GM12878 (cell line): ENCODE data around the gene AVPR1B. TPM values are rescaled to one million over a fixed set of nuclear protein-coding genes. Genes with fewer than 3 reads are reported as not detected.

ENCODE experiments used
- ATAC-seq: fragments of 200-7000 bp; cut with Tn5 transposase; 3 replicates; pipeline ENCODE4 v1.9.1; 2020; ENCODE audit warnings: mild to moderate bottlenecking, moderate library complexity
- BruUV-seq: library from RNA; stranded (reverse); fragments of 400-500 nt; replicated peaks from 2 replicates; lab custom pipeline; 2021; lab: Mats Ljungman, UMichigan
- CTCF ChIA-PET: fragments of 300-600 bp; sonication (Branson Sonifier 250); formaldehyde crosslinking; extraction: SDS; loops from one replicate; lab custom pipeline; 2021; ENCODE audit warnings: inconsistent platforms; lab: Yijun Ruan, JAX
- POLR2A ChIA-PET: fragments of 350-600 bp; formaldehyde crosslinking; extraction: SDS; loops from one replicate; lab custom pipeline; 2021; ENCODE audit warnings: inconsistent platforms; lab: Charles Lee
- RAD21 ChIA-PET: fragments of 300-600 bp; sonication (Branson Sonifier 250); formaldehyde crosslinking; loops from one replicate; lab custom pipeline; 2023; ENCODE audit warnings: antibody characterized with exemption; ENCODE audit not compliant: unreplicated experiment; lab: Charles Lee
- SMC1A ChIA-PET: fragments of 300-600 bp; sonication (Branson Sonifier 250); formaldehyde crosslinking; loops from one replicate; lab custom pipeline; 2023; ENCODE audit not compliant: unreplicated experiment, uncharacterized antibody; lab: Charles Lee
- DNase-seq: peaks from one replicate; pipeline ENCODE4 v3.0.0-alpha.2; 2011; ENCODE audit warnings: low read depth, low spot score
- FAIRE-seq: peaks from 3 replicates; lab custom pipeline; 2011; peaks lifted over from hg19 to GRCh38; lab: Jason Lieb, UNC
- H2AFZ ChIP-seq: 2 replicates; pipeline ENCODE4 v1.6.0; 2011; ENCODE audit warnings: low read depth, low read length, control low read depth; ENCODE audit not compliant: control insufficient read depth
- H3K27ac ChIP-seq: 2 replicates; pipeline ENCODE4 v1.5.1; 2011; ENCODE audit warnings: control low read depth; ENCODE audit not compliant: control insufficient read depth, insufficient read depth
- H3K27me3 ChIP-seq, 2 experiments: replicated peaks in 1 of 2; 2 replicates each; pipeline versions ENCODE4 v1.6.0 to v1.6.1; 2011; ENCODE audit warnings: low read length in 1 of 2; ENCODE audit not compliant: control insufficient read depth in 2 of 2, insufficient read depth in 2 of 2
- H3K36me3 ChIP-seq, 2 experiments: 2 replicates each; pipeline ENCODE4 v1.5.1; 2011; ENCODE audit warnings: low read length in 1 of 2; ENCODE audit not compliant: control insufficient read depth in 2 of 2, insufficient read depth in 2 of 2
- H3K4me1 ChIP-seq: 2 replicates; pipeline ENCODE4 v1.6.1; 2011; ENCODE audit warnings: mild to moderate bottlenecking, low read length, moderate library complexity, mixed read lengths; ENCODE audit not compliant: control insufficient read depth, insufficient read depth
- H3K4me2 ChIP-seq: 2 replicates; pipeline ENCODE4 v1.6.0; 2011; ENCODE audit warnings: control low read depth; ENCODE audit not compliant: control insufficient read depth, insufficient read depth
- H3K4me3 ChIP-seq: fragments of 200-600 bp; sonication (generic); 2 replicates; pipeline ENCODE4 v1.5.1; 2016
- H3K79me2 ChIP-seq: 2 replicates; pipeline ENCODE4 v1.6.0; 2011; ENCODE audit warnings: low read length; ENCODE audit not compliant: control insufficient read depth, insufficient read depth
- H3K9ac ChIP-seq: 2 replicates; pipeline ENCODE4 v1.8.0; 2011; ENCODE audit warnings: low read length, control low read depth, mixed read lengths; ENCODE audit not compliant: control insufficient read depth, insufficient read depth
- H3K9me3 ChIP-seq: replicated peaks from 3 replicates; pipeline ENCODE4 v1.5.1; 2011; ENCODE audit warnings: mild to moderate bottlenecking, low read length; ENCODE audit not compliant: control insufficient read depth, insufficient read depth
- H4K20me1 ChIP-seq: 2 replicates; pipeline ENCODE4 v1.6.0; 2011; ENCODE audit not compliant: control insufficient read depth, insufficient read depth
- BCL11A ChIP-seq: IDR thresholded peaks from 2 replicates; pipeline ENCODE4 v1.6.1; 2011; ENCODE audit warnings: low read depth, low read length
- CHD4 ChIP-seq: fragments of 200-600 bp; sonication (generic); IDR thresholded peaks from 2 replicates; pipeline ENCODE4 v1.6.1; 2016; ENCODE audit warnings: mild to moderate bottlenecking
- CREB1 ChIP-seq: IDR thresholded peaks from 2 replicates; pipeline ENCODE4 v1.6.1; 2012; ENCODE audit warnings: low read depth, mild to moderate bottlenecking, inconsistent platforms
- CREM ChIP-seq: IDR thresholded peaks from 2 replicates; pipeline ENCODE4 v1.6.1; 2014; ENCODE audit warnings: antibody characterized with exemption, low read depth
- FOS ChIP-seq: IDR thresholded peaks from 3 replicates; pipeline ENCODE4 v1.6.1; 2011; ENCODE audit warnings: borderline replicate concordance; ENCODE audit not compliant: insufficient read length; ENCODE audit errors: extremely low read depth
- GATAD2B ChIP-seq: fragments of 450-650 bp; conservative IDR thresholded peaks from 2 replicates; pipeline ENCODE4 v1.6.1; 2017; ENCODE audit warnings: low read depth, mild to moderate bottlenecking, moderate library complexity
- IRF3 ChIP-seq: fragments of 450-650 bp; IDR thresholded peaks from 2 replicates; pipeline ENCODE4 v1.6.1; 2014; ENCODE audit warnings: mild to moderate bottlenecking
- LARP7 ChIP-seq: fragments of 450-650 bp; IDR thresholded peaks from 2 replicates; pipeline ENCODE4 v1.6.1; 2017; ENCODE audit warnings: mild to moderate bottlenecking
- MEF2A ChIP-seq: IDR thresholded peaks from 2 replicates; pipeline ENCODE4 v1.6.1; 2011; ENCODE audit warnings: low read depth, mild to moderate bottlenecking, low read length, moderate library complexity; ENCODE audit not compliant: insufficient read depth
- NRF1 ChIP-seq: conservative IDR thresholded peaks from 2 replicates; pipeline ENCODE4 v1.6.1; 2011; ENCODE audit warnings: mild to moderate bottlenecking, low read depth, low read length, improper control_type of control experiment
- POU2F2 ChIP-seq: IDR thresholded peaks from 3 replicates; pipeline ENCODE4 v1.6.1; 2011; ENCODE audit warnings: low read depth, mild to moderate bottlenecking, low read length, borderline replicate concordance
- RELA ChIP-seq: fragments of 450-650 bp; IDR thresholded peaks from 2 replicates; pipeline ENCODE4 v1.8.0; 2014; ENCODE audit warnings: borderline replicate concordance; ENCODE audit not compliant: partially characterized antibody
- SUPT20H ChIP-seq: IDR thresholded peaks from 2 replicates; pipeline ENCODE4 v1.6.1; 2011; ENCODE audit warnings: low read depth, mild to moderate bottlenecking, low read length, moderate library complexity, borderline replicate concordance; ENCODE audit not compliant: control insufficient read depth
- SUZ12 ChIP-seq: fragments of 200-600 bp; sonication (generic); IDR thresholded peaks from one replicate; pipeline ENCODE4 v1.6.1; 2018; ENCODE audit warnings: antibody characterized with exemption, mild to moderate bottlenecking; ENCODE audit not compliant: unreplicated experiment
- TCF12 ChIP-seq: IDR thresholded peaks from 2 replicates; pipeline ENCODE4 v1.6.1; 2011; ENCODE audit warnings: low read depth, mild to moderate bottlenecking, low read length
- ZNF217 ChIP-seq: fragments of 450-650 bp; IDR thresholded peaks from 2 replicates; pipeline ENCODE4 v1.6.1; 2017; ENCODE audit warnings: antibody characterized with exemption, mild to moderate bottlenecking
- WGBS: methylation state at CpG from one replicate; pipeline ENCODE4 v1.1.6; 2016; ENCODE audit warnings: low lambda C conversion rate; ENCODE audit not compliant: insufficient replicate concordance, insufficient coverage; ENCODE audit errors: missing lambda C conversion rate; 5-methylcytosine and 5-hydroxymethylcytosine counted together
- in situ Hi-C: fragments of 300-500 bp; cut with MboI; formaldehyde crosslinking; loops from 9 replicates; pipeline ENCODE4 v1.14.3; 2018; ENCODE audit warnings: mixed read lengths
- intact Hi-C: fragments of 100-400 bp; cut with micrococcal nuclease; formaldehyde crosslinking; loops from one replicate; pipeline ENCODE4 v1.14.2; 2022; ENCODE audit not compliant: unreplicated experiment
- polyA plus RNA-seq, 11 experiments: library from polyadenylated mRNA; depleted of rRNA in 4 of 11; unstranded in 6 of 11; stranded (reverse) in 5 of 11; fragments of >200 nt; fragmentation: Nextera tagmentation in 4 of 11; fragmentation: Illumina TruSeq in 1 of 11; extraction: Ambion mirVana in 4 of 11; extraction: Trizol in 1 of 11; gene quantifications; 1 replicate in 1 of 11; 2 replicates in 10 of 11; pipeline versions ENCODE4 v1.2.1 to v1.2.3, GENCODE V29; 2011 to 2016; ENCODE audit warnings: inconsistent platforms in 2 of 11, missing spikeins in 2 of 11, low read depth in 1 of 11
- total RNA-seq, 4 experiments: library from RNA; depleted of rRNA in 3 of 4; stranded (reverse); fragments of >200 nt in 3 of 4; fragmentation: Illumina TruSeq in 1 of 4; extraction: Trizol in 1 of 4; gene quantifications; 2 replicates each; pipeline versions ENCODE4 v1.2.1 to v1.2.3, GENCODE V29; 2013 to 2021

Gene AVPR1B
- total and polyA plus RNA-seq, 10 of the 15 experiments (the other 5 are each of a cell fraction or from before 2014, with no cell fraction given) = not detected

GRCh38 chr1:206133751-206134415, 16.7 kb upstream of the AVPR1B start:
- DNase-seq (no peak), FAIRE-seq (no peak), ATAC-seq (no peak)
- H3K4me1 ChIP-seq = no peaks in the 10 kb centered on the region
- no peak overlapping the region for H3K9ac ChIP-seq
- no TSS peak for BruUV-seq
- ChIA-PET CTCF (no interaction called here), POLR2A (no interaction called here), SMC1A (interaction anchor here (1.6 kb wide), 1 partner anchor 104 kb away, joined by 4 read pairs; no protein-coding TSS in a partner anchor), RAD21 (no interaction called here)
- no peak overlapping the region for H3K4me2 ChIP-seq
- no peaks in the 10 kb centered on the region for H4K20me1 ChIP-seq
- H3K27me3 ChIP-seq = peaks cover 1 to 3% of the 10 kb centered on the region in 2 experiments; a peak in 3 of 4 replicates
- no peaks in the 10 kb centered on the region for H3K36me3 ChIP-seq
- H3K79me2 ChIP-seq = no peaks in the 10 kb centered on the region
- no peak overlapping the region for H3K27ac ChIP-seq
- no peak overlapping the region for H3K4me3 ChIP-seq
- intact Hi-C loops (no loop called here), in situ Hi-C loops (no loop called here)
- TF ChIP-seq ZNF217 = no peak
- no peak for TF ChIP-seq SUPT20H
- no peak for TF ChIP-seq GATAD2B
- no peak for TF ChIP-seq NRF1
- no peak for TF ChIP-seq CREB1
- no peak for TF ChIP-seq FOS
- 49% methylated on average over 7 of the region's 7 CpGs for WGBS
- no peaks in the 10 kb centered on the region for H3K9me3 ChIP-seq
- no peak overlapping the region for H2AFZ ChIP-seq

GRCh38 chr1:206131037-206131436, 13.8 kb upstream of the AVPR1B start:
- ATAC-seq (no peak), DNase-seq (no peak), FAIRE-seq (no peak)
- ChIA-PET RAD21 (no interaction called here), SMC1A (no interaction called here), CTCF (interaction anchor here (0.6 kb wide), 1 partner anchor 438 kb away, joined by 3 read pairs; no protein-coding TSS in a partner anchor), POLR2A (no interaction called here)
- no peak overlapping the region for H3K4me2 ChIP-seq
- in situ Hi-C loops (no loop called here), intact Hi-C loops (no loop called here)
- TF ChIP-seq MEF2A (no peak), CREM (no peak), POU2F2 (no peak), RELA (no peak), CHD4 (no peak), SUZ12 (no peak), IRF3 (no peak), TCF12 (no peak), BCL11A (no peak), LARP7 (no peak)
- H3K79me2 ChIP-seq = no peaks in the 10 kb centered on the region
- H3K9me3 ChIP-seq = no peaks in the 10 kb centered on the region
- H3K27me3 ChIP-seq = peaks cover 3 to 12% of the 10 kb centered on the region in 2 experiments; a peak in 3 of 4 replicates
- no peaks in the 10 kb centered on the region for H4K20me1 ChIP-seq
- no peaks in the 10 kb centered on the region for H3K4me1 ChIP-seq
- BruUV-seq = no TSS peak
- H3K27ac ChIP-seq = no peak overlapping the region
- no peak overlapping the region for H2AFZ ChIP-seq
- H3K36me3 ChIP-seq = no peaks in the 10 kb centered on the region
- H3K4me3 ChIP-seq = no peak overlapping the region
- 41% methylated on average over 7 of the region's 7 CpGs for WGBS
- no peak overlapping the region for H3K9ac ChIP-seq
